Measurements from ENCODE around the gene ANTXRL.
"Not testable (repeated sequence)": the region's sequence is repeated elsewhere in the genome, so short reads cannot be mapped to it uniquely, and the experiment has no call there.

The ANTXRL gene

DNA sequence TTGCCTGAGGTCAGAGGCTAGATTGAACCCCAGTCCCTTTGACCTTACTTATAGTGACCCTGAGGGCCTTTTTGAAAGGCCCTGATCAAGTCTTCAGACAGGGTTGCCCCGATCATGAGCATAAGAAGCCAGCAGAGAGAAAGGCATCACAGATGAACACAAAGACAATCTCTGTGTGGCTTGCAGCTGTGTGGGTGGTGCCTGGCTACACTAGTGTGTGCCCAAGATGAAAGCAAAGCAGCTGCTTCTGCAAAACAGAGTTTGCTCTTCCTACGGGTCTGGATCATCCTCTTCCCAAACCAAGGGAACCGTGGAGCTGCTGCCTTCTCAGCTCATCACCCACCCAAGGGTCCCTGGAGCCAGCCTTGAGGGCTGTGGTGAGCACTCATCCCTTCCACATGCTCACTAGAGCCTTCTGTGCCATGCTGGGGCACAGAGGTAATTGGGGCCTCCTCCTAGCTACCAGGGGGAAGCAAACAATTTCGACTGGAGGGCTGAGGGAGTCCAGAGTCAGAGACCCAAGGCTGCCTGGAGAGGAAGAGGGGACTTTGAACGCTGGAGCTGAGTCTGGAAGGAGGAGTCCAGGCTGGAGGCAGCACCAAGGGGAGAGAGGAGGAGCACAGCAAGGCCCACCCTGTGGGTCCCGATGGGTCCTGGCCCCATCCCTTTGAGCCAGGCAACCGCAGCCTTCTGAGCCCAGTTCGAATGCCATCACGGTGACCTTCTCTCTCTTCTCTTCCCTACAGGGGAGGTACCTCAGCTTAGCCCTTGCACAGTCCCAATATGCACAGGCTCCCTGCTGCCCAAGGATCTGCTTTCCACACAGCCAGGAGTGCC lies 42.3 kb downstream of the ANTXRL start:
- DNase-seq (ENCODE audit: low read depth), result no peak
- H3K4me3 ChIP-seq (ENCODE audit: low read depth, low read length), result no peak overlapping the region
- TF ChIP-seq, protein P1, sequence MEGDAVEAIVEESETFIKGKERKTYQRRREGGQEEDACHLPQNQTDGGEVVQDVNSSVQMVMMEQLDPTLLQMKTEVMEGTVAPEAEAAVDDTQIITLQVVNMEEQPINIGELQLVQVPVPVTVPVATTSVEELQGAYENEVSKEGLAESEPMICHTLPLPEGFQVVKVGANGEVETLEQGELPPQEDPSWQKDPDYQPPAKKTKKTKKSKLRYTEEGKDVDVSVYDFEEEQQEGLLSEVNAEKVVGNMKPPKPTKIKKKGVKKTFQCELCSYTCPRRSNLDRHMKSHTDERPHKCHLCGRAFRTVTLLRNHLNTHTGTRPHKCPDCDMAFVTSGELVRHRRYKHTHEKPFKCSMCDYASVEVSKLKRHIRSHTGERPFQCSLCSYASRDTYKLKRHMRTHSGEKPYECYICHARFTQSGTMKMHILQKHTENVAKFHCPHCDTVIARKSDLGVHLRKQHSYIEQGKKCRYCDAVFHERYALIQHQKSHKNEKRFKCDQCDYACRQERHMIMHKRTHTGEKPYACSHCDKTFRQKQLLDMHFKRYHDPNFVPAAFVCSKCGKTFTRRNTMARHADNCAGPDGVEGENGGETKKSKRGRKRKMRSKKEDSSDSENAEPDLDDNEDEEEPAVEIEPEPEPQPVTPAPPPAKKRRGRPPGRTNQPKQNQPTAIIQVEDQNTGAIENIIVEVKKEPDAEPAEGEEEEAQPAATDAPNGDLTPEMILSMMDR (IDR thresholded peaks at IDR 0.05; ENCODE audit: low read depth, low read length), result no peak
- TF ChIP-seq POLR2A (IDR thresholded peaks at IDR 0.05; ENCODE audit: extremely low read depth, insufficient read length) (no peak), MYC (IDR thresholded peaks at IDR 0.05; ENCODE audit: low read depth, low read length) (no peak)
- TF ChIP-seq, protein P2, sequence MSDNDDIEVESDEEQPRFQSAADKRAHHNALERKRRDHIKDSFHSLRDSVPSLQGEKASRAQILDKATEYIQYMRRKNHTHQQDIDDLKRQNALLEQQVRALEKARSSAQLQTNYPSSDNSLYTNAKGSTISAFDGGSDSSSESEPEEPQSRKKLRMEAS (IDR thresholded peaks at IDR 0.05; ENCODE audit: low read depth, low read length), result no peak

DNA sequence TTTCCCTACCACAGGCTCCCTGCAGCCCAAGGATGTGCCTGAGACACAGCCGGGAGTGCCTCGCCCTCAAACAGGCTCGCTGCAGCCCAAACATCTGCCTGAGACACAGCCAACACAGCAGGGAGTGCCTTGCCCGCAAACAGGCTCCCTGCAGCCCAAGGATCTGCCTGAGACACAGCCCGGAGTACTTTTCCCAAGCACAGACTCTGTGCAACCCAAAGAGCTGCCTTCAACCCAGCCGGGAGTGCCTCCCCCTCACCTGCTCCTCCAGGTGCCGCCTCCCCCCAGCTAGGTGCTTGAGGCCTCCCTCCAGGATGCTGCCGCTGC lies 42.9 kb downstream of the ANTXRL start:
- TF ChIP-seq, protein P1 (IDR thresholded peaks at IDR 0.05; ENCODE audit: low read depth, low read length), result no peak
- TF ChIP-seq POLR2A (IDR thresholded peaks at IDR 0.05; ENCODE audit: extremely low read depth, insufficient read length) (no peak), MYC (IDR thresholded peaks at IDR 0.05; ENCODE audit: low read depth, low read length) (no peak)
- TF ChIP-seq, protein P2 (IDR thresholded peaks at IDR 0.05; ENCODE audit: low read depth, low read length), result no peak
- no peak for DNase-seq (ENCODE audit: low read depth)
- no peak overlapping the region for H3K4me3 ChIP-seq (ENCODE audit: low read depth, low read length)

DNA sequence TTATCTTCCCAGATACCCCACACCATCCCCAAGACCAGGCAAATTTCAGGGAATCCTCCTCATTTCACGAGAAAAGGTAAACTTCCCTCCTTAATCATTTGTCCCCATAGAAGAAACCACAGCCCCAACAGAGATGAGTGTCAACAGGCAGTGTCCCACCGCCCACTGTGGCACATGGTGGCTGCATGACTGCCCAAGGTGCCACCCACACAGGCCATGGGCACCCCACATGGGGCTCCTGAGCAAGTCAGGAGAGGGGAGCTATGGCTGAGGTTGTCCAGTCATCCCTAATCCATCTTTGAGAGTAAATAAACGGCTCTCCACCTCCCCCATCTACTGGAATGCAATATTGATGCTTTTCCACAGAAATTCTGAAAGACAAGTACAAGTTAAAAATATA lies 44.1 kb downstream of the ANTXRL start:
- no peak overlapping the region for H3K4me3 ChIP-seq (ENCODE audit: low read depth, low read length)
- TF ChIP-seq MYC (IDR thresholded peaks at IDR 0.05; ENCODE audit: low read depth, low read length) (no peak), POLR2A (IDR thresholded peaks at IDR 0.05; ENCODE audit: extremely low read depth, insufficient read length) (no peak)
- TF ChIP-seq, protein P1 (IDR thresholded peaks at IDR 0.05; ENCODE audit: low read depth, low read length), result no peak
- TF ChIP-seq, protein P2 (IDR thresholded peaks at IDR 0.05; ENCODE audit: low read depth, low read length), result no peak
- DNase-seq (ENCODE audit: low read depth), result no peak

DNA sequence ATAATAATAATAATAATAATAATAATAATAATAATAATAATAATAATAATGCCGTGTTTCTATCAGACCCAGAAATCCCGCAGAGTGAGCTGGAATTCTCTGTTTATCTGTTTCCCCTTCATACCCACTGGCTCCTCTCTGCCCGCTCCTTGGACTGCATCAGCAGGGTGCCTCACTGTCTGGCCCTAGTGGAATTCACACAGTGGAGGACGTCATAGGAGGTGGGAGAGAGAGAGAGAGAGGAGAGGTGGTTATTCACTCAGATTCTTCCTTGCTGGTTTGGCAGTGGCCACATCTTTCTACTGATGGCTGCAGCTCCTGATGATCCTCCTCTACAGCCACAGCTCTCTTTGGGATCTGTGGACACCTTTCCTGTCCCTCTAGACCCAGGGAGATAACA lies 78.7 kb downstream of the ANTXRL start:
- not testable (repeated sequence) for H3K4me3 ChIP-seq (ENCODE audit: low read depth, low read length); DNase-seq (ENCODE audit: low read depth)

DNA sequence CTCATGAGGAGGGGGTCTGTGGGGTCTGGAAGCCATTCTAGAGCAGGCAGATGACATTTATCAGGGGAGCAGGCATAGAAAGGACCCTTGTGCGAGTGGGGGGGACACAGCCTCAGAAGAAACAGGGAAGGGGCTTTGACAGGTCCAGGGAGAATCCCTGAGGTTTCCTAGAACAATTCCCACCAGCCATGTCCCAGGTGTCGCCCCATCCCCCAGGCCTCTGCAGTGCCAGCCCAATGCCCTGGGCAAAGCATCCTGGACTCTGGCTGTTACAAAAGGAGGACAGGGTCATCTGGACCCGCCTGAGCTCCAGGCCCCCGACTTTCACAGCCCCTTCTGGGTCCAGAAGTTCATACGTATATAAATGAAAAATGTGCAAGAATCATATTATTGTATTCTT lies 80.4 kb downstream of the ANTXRL start:
- H3K4me3 ChIP-seq (ENCODE audit: low read depth, low read length); DNase-seq (ENCODE audit: low read depth): not testable (repeated sequence)

DNA sequence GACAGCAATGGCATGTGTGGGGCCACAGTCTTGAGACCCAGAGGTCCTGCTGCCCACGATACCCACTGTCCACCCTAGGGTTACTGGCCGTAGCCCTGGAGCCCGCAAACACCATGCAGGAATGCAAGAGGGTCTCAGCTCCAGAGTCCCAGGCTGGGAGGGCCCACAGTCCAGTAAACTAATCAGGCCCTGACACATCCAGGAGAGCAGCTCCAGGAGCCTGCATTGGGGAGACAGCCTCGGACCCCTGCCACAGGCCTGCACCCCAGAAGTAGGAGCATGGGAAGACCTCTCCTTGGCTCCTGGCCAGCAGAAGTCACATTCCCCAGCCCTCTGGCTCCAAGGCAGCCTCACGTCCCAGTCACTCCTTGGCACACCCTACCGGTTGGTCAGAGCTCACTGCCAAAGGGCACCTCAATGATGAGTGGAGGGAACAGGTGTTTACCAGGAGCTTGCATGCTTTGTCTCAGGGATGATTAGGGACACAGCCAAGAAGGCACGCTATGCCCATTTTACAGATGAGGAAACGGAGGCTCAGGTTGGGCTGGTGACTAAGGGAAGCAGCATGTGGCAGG lies 81.0 kb downstream of the ANTXRL start:
- not testable (repeated sequence) for DNase-seq (ENCODE audit: low read depth); H3K4me3 ChIP-seq (ENCODE audit: low read depth, low read length)

DNA sequence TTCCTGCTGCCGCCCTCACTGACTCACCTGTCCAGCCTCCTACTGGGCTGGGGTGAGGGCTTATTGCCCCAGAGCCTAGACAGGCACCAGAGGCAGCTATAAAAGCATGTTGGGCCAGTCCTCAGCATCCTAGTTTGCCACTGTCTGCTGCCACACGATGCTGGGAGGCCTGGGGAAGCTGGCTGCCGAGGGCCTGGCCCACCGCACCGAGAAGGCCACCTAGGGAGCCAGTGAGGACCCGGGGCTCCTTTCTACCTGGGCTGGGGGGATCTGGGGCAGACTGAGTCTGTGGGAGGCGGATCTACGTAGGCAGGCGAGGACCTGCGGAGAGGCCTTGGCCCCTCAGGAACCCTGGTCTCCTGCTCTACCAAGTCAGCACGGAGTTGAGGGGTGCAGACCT lies 82.2 kb downstream of the ANTXRL start:
- DNase-seq (ENCODE audit: low read depth); H3K4me3 ChIP-seq (ENCODE audit: low read depth, low read length): not testable (repeated sequence)

DNA sequence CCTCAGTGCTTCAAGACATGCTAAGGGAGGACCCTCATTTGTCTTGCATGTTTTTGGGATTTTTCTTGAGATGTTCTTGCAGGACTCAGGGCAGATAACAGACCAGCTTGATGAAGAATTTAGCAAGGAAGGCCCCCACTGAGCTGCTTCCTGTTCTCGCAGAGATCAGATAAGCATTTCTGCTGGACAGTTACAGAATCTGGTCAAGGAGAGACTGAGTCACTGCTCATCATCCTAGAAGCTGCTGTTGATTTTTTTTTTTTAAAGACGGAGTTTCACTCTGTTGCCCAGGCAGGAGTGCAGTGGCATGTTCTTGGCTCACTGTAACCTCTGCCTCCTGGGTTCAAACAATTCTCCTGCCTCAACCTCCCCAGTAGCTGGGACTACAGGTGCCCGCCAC lies 87.6 kb downstream of the ANTXRL start:
- not testable (repeated sequence) for H3K4me3 ChIP-seq (ENCODE audit: low read depth, low read length)

DNA sequence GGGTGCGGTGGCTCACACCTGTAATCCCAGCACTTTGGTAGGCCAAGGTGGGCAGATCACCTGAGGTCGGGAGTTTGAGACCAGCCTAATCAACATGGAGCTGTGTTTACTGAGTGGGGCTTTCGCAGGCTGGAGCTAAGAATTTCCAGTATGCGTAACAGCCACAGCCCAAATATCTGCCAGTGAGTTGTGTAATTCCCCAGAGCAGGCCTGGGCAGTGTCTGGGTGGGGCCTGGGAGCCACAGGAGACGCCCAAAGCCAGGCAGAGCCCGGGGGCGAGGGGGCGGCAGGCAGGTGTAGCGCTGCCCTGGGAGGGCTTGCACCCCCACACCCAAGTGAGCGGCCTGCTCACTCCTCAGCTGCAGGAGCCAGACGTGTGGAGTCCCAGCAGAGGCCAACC lies 88.6 kb downstream of the ANTXRL start, which contains the start of gene ANXA8L1:
ANXA8L1 (plus strand) TSS at position 371 of the 400 bp plus-strand sequence. CDS start 76 bp downstream, outside the sequence.
- DNase-seq (ENCODE audit: low read depth), result not testable (repeated sequence)
- H3K4me3 ChIP-seq (ENCODE audit: low read depth, low read length), result peak within 1 kb of the TSS; percentile 51

More for the DNA sequence above, 87.6 kb downstream of the ANTXRL start:
- not testable (repeated sequence) for DNase-seq (ENCODE audit: low read depth)

DNA sequence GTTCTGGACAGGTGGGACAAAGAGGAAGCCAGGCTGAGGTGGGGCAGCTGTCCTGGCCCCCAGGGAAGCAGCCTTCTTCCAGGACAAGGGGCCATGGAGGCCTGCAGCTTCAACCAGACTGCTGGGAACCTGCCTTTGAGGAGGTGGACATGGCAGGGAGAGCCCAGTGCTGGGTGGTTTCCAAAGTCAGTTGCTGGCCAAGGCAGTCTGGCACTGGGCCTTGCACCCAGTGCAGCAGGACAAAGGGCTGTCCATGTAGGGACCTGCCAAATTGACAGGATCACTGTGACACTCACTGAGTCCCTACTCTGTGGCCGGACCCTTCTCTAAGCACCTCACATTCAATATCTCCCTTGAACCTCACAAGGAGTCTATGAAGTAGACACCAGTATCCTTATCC lies 90.2 kb downstream of the ANTXRL start:
- DNase-seq (ENCODE audit: low read depth); H3K4me3 ChIP-seq (ENCODE audit: low read depth, low read length): not testable (repeated sequence)

DNA sequence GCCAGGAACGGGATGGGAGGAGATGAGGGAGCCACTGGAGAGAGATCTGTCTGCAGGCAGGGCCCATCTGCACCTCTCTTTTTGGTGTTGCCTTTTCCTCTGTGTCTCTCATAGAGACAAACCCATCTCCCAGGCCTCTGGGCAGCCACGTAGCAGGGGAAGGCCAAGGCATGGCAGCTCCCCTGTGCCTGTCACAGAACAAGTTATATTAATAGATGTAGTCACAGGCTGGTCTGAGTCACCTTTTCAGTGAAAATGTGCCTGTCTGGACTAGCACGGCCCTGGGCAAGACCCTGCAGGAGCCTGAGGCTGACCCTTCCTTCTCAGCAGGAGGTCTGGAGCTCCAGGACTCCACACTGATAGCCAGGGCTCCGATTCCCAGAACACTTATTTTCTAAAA lies 90.9 kb downstream of the ANTXRL start:
- not testable (repeated sequence) for H3K4me3 ChIP-seq (ENCODE audit: low read depth, low read length); DNase-seq (ENCODE audit: low read depth)

DNA sequence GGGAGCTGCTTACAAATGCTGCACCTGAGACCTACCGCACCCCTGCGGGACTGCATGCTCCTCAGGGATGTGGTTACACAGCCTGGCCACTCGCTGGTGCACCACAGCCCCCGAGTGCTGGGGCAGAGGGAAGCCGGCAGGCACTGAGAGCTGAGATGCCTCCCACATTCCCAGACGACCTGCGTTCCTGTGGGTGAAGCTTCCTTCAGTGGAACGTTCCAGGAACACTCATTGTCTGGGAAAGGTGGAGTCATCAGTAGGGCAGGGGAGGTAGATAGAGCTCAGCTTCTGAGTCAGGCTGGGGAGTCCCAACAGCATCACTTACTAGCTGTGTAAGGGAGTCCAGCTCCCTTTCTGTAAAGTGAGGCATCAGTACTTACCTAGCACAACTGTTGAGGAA lies 91.3 kb downstream of the ANTXRL start:
- not testable (repeated sequence) for H3K4me3 ChIP-seq (ENCODE audit: low read depth, low read length); DNase-seq (ENCODE audit: low read depth)

DNA sequence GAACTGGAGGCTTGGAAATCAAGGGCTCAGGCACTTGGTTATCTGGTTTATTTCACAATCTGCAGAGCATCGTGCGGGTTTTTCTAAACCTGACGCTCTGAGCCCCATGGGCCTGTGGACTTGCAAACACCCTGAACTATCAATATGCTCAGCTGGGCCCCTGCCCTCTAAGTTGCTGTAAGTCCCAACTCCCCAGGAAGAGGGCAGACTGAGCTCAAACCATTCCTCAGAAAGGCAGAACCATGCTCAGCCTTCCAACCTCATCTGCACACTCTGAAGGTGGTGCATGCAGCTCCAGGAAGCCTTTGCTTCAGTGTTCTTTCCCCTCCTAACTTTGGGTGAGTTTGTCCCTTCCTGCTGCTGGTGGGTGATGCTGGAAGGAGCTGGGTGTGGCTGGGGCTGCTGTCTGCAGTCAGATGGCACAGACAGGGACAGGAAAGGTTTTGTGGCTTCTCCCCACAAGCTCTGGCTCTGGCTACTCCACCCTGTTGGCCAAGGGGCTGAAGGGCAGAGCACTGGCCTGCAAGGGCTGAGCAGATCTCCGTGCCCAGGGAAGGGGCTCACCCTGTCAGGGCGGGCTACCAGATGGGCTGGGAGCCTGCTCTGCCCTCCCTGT lies 92.5 kb downstream of the ANTXRL start:
- H3K4me3 ChIP-seq (ENCODE audit: low read depth, low read length); DNase-seq (ENCODE audit: low read depth): not testable (repeated sequence)

Data from NB4 (cell line).